OCI-LY7 (cell line): ENCODE results near the gene RUNX1. TPM values are rescaled to one million over a fixed set of nuclear protein-coding genes. Genes with fewer than 3 reads are reported as not detected.
A peak's percentile ranks its signal among the peaks of the same experiment; 100 is the strongest.

Experiments
- BruUV-seq: library from RNA; stranded (reverse); fragments of 400-500 nt; replicated peaks from 2 replicates; lab custom pipeline; 2021; lab: Mats Ljungman, UMichigan
- CTCF ChIA-PET: fragments of 300-600 bp; sonication (Branson Sonifier 250); formaldehyde crosslinking; loops from one replicate; lab custom pipeline; 2022; ENCODE audit warnings: antibody characterized with exemption; ENCODE audit not compliant: unreplicated experiment; lab: Charles Lee
- POLR2A ChIA-PET: fragments of 300-600 bp; sonication (Branson Sonifier 250); formaldehyde crosslinking; loops from one replicate; lab custom pipeline; 2022; ENCODE audit warnings: antibody characterized with exemption; lab: Charles Lee
- DNase-seq: peaks from one replicate; pipeline ENCODE4 v3.0.0-alpha.2; 2015; ENCODE audit warnings: low spot score
- H2AFZ ChIP-seq: fragments of 200-600 bp; sonication (generic), shearing (Covaris generic); 2 replicates; pipeline ENCODE4 v1.6.1; 2014; ENCODE audit warnings: mild to moderate bottlenecking, antibody characterized with exemption, low read length, moderate library complexity
- H3K27ac ChIP-seq: fragments of 200-600 bp; sonication (generic); 2 replicates; pipeline ENCODE4 v1.5.1; 2014; ENCODE audit warnings: mixed run types, low read depth, mild to moderate bottlenecking, moderate library complexity, low read length, inconsistent platforms; ENCODE audit not compliant: poor library complexity, severe bottlenecking
- H3K36me3 ChIP-seq: fragments of 200-600 bp; sonication (generic); 2 replicates; pipeline ENCODE4 v1.6.1; 2014; ENCODE audit warnings: mild to moderate bottlenecking, antibody characterized with exemption, low read length, moderate library complexity, mixed read lengths; ENCODE audit not compliant: insufficient read depth
- H3K4me1 ChIP-seq: fragments of 200-600 bp; sonication (generic); 2 replicates; pipeline ENCODE4 v1.5.1; 2014; ENCODE audit warnings: mild to moderate bottlenecking, low read length; ENCODE audit not compliant: insufficient read depth, poor library complexity, severe bottlenecking
- H3K4me2 ChIP-seq: fragments of 200-600 bp; sonication (generic); 2 replicates; pipeline ENCODE4 v1.6.1; 2014; ENCODE audit warnings: mild to moderate bottlenecking, low read length
- H3K4me3 ChIP-seq: fragments of 200-600 bp; sonication (generic); 2 replicates; pipeline ENCODE4 v1.5.1; 2014; ENCODE audit warnings: mild to moderate bottlenecking, low read depth, low read length; ENCODE audit not compliant: poor library complexity, severe bottlenecking
- H3K79me2 ChIP-seq: fragments of 200-600 bp; sonication (generic); 2 replicates; pipeline ENCODE4 v1.6.1; 2016; ENCODE audit warnings: low read depth, mild to moderate bottlenecking, low read length, moderate library complexity, mixed read lengths; ENCODE audit not compliant: insufficient read depth
- H3K9me2 ChIP-seq: fragments of 200-600 bp; sonication (generic); 2 replicates; pipeline ENCODE4 v1.6.1; 2016; ENCODE audit warnings: mild to moderate bottlenecking, low read length, mixed read lengths; ENCODE audit not compliant: insufficient read depth
- H3K9me3 ChIP-seq: fragments of 200-600 bp; sonication (generic); 2 replicates; pipeline ENCODE4 v1.6.1; 2014; ENCODE audit warnings: mild to moderate bottlenecking, mixed run types, low read length, mixed read lengths
- H4K20me1 ChIP-seq: fragments of 200-600 bp; sonication (generic); 2 replicates; pipeline ENCODE4 v1.6.1; 2014; ENCODE audit warnings: mild to moderate bottlenecking, antibody characterized with exemption, low read length, moderate library complexity, mixed read lengths; ENCODE audit not compliant: insufficient read depth
- CTCF ChIP-seq: fragments of 200-600 bp; sonication (generic); conservative IDR thresholded peaks from 2 replicates; pipeline ENCODE4 v1.5.1; 2014; ENCODE audit warnings: mild to moderate bottlenecking, antibody characterized with exemption, low read length, moderate library complexity, mixed read lengths
- EZH2phosphoT487 ChIP-seq: fragments of 200-600 bp; sonication (generic); IDR thresholded peaks from 2 replicates; pipeline ENCODE4 v1.6.1; 2018; ENCODE audit warnings: low read depth, borderline replicate concordance, mild to moderate bottlenecking, mixed run types, antibody characterized with exemption, low read length, moderate library complexity, mixed read lengths
- intact Hi-C: fragments of 100-400 bp; cut with micrococcal nuclease; formaldehyde crosslinking; loops from one replicate; pipeline ENCODE4 v1.10.0; 2022; ENCODE audit not compliant: unreplicated experiment
- total RNA-seq, 2 experiments: library from RNA; depleted of rRNA in 1 of 2; stranded (reverse); fragments of >200 nt in 1 of 2; shearing (Covaris generic) in 1 of 2; gene quantifications; 2 replicates each; pipeline ENCODE4 v1.2.3, GENCODE V29; 2014 to 2022

RUNX1 gene
- total RNA-seq, 2 experiments from 2014 or later: 30.5 to 40.8 TPM

- no peaks in the 10 kb centered on the region for H3K9me2 ChIP-seq
- TF ChIP-seq CTCF (no peak), EZH2phosphoT487 (no peak)
- no peak for DNase-seq
- no peak overlapping the region for H3K27ac ChIP-seq
- no peak overlapping the region for H3K4me3 ChIP-seq
- peaks cover 26% of the 10 kb centered on the region for H3K4me1 ChIP-seq
- no TSS peak for BruUV-seq
- no peak overlapping the region for H2AFZ ChIP-seq
- ChIA-PET CTCF (no interaction called here), POLR2A (interaction anchor here (0.9 kb wide), 1 partner anchor 337 kb away, joined by 5 read pairs; no protein-coding TSS in a partner anchor)
- H4K20me1 ChIP-seq: peaks cover 7% of the 10 kb centered on the region; the same call in 1 of the 2 replicates
- H3K4me2 ChIP-seq: no peak overlapping the region
- H3K9me3 ChIP-seq: no peaks in the 10 kb centered on the region
- H3K79me2 ChIP-seq: no peaks in the 10 kb centered on the region
- intact Hi-C loops: no loop called here
- H3K36me3 ChIP-seq: peaks cover 46% of the 10 kb centered on the region
Measured at GRCh38 chr21:34867785-34868184, 181.3 kb downstream of the RUNX1 start.

- TF ChIP-seq CTCF (no peak), EZH2phosphoT487 (no peak)
- peak overlapping the region; percentile 2 for H3K27ac ChIP-seq
- H3K4me2 ChIP-seq: peak overlapping the region; percentile 75
- CTCF ChIA-PET: no interaction called here
- H3K36me3 ChIP-seq: peaks cover 46% of the 10 kb centered on the region
- intact Hi-C loops: no loop called here
- BruUV-seq: no TSS peak
- H3K4me3 ChIP-seq: peak overlapping the region; percentile 1
- POLR2A ChIA-PET: interaction anchor here (0.5 kb wide), 1 partner anchor 291 kb away, joined by 3 read pairs; no protein-coding TSS in a partner anchor
- no peaks in the 10 kb centered on the region for H3K9me3 ChIP-seq
- H2AFZ ChIP-seq: no peak overlapping the region
- H4K20me1 ChIP-seq: peaks cover 7% of the 10 kb centered on the region; the same call in 1 of the 2 replicates
- peaks cover 26% of the 10 kb centered on the region for H3K4me1 ChIP-seq
- no peaks in the 10 kb centered on the region for H3K9me2 ChIP-seq
- no peaks in the 10 kb centered on the region for H3K79me2 ChIP-seq
- DNase-seq: peak; percentile 73
Measured at GRCh38 chr21:34865400-34866241, 183.5 kb downstream of the RUNX1 start.
